ENCODE data around the gene GINS2. TPM values are rescaled to one million over a fixed set of nuclear protein-coding genes. Genes with fewer than 3 reads are reported as not detected.
A peak's percentile ranks its signal among the peaks of the same experiment; 100 is the strongest.

GINS2 gene
- total RNA-seq, 3 donors from 2014 or later, result 1.2 to 11.8 (median 5.4) TPM

- Histone ChIP-seq H3K4me3 (no peak overlapping the region), H3K9me3 (no peaks in the 10 kb centered on the region), H3K4me1 (ENCODE audit: low read depth) (no peaks in the 10 kb centered on the region), H3K36me3 (ENCODE audit: low read depth) (no peaks in the 10 kb centered on the region)
- TF ChIP-seq, protein P1, sequence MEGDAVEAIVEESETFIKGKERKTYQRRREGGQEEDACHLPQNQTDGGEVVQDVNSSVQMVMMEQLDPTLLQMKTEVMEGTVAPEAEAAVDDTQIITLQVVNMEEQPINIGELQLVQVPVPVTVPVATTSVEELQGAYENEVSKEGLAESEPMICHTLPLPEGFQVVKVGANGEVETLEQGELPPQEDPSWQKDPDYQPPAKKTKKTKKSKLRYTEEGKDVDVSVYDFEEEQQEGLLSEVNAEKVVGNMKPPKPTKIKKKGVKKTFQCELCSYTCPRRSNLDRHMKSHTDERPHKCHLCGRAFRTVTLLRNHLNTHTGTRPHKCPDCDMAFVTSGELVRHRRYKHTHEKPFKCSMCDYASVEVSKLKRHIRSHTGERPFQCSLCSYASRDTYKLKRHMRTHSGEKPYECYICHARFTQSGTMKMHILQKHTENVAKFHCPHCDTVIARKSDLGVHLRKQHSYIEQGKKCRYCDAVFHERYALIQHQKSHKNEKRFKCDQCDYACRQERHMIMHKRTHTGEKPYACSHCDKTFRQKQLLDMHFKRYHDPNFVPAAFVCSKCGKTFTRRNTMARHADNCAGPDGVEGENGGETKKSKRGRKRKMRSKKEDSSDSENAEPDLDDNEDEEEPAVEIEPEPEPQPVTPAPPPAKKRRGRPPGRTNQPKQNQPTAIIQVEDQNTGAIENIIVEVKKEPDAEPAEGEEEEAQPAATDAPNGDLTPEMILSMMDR (IDR thresholded peaks at IDR 0.05), result no peak
- DNase-seq, result no peak
- intact Hi-C loops (cut with DNase I, micrococcal nuclease), result no loop called here
- ATAC-seq, result no peak
These were observed 15.3 kb upstream of the GINS2 start for GRCh38 chr16:85704011-85704410.

GRCh38 chr16:85699628-85700027, 10.9 kb upstream of the GINS2 start:
- peak in 1 of 3 donors; percentile 3 for DNase-seq
- H3K4me3 ChIP-seq, result no peak overlapping the region
- H3K4me1 ChIP-seq (ENCODE audit: low read depth), result no peaks in the 10 kb centered on the region
- TF ChIP-seq, protein P1 (IDR thresholded peaks at IDR 0.05), result no peak
- H3K9me3 ChIP-seq, result no peaks in the 10 kb centered on the region
- no peak for ATAC-seq
- intact Hi-C loops (cut with DNase I, micrococcal nuclease), result no loop called here
- H3K36me3 ChIP-seq (ENCODE audit: low read depth), result no peaks in the 10 kb centered on the region

DNA sequence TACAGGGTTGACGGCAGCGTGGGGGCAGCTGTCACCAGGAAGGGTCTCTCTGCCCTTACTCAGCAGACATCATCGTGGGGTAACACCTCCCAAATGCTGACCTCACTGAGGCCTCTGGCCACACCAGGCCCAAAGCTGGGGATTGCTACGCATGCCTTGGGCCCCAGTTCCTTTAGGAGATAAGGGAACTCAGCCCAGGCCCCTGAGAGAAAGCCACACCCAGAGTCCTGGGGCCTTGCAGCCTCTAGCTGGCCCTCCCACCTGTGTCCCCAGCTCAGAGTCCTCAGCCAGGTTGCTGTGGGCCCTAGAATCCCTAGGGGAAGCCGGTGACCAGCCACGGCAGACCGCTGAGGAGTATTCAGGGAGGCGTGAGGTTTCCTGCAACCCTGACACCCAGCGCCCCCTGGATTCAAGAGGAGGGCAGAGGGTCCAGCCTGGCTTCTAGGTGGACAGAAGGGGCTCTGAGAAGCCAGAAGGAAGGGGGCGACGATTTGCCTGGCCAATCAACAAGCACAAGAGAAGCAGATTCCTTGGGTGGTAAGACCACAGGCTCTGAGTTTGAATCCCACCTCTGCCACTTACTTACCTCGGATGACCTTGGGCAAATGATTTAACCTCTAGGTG, 10.3 kb upstream of the GINS2 start:
- H3K4me1 ChIP-seq (ENCODE audit: low read depth), result no peaks in the 10 kb centered on the region
- no peaks in the 10 kb centered on the region for H3K9me3 ChIP-seq
- ATAC-seq (no peak), DNase-seq (peak in 1 of 3 donors; percentile 25)
- no peaks in the 10 kb centered on the region for H3K36me3 ChIP-seq (ENCODE audit: low read depth)
- TF ChIP-seq, protein P1 (IDR thresholded peaks at IDR 0.05), result no peak
- H3K4me3 ChIP-seq, result no peak overlapping the region
- intact Hi-C loops (cut with DNase I, micrococcal nuclease), result no loop called here

- no peak for DNase-seq
These were observed 9.7 kb upstream of the GINS2 start for GRCh38 chr16:85698459-85698891.

DNA sequence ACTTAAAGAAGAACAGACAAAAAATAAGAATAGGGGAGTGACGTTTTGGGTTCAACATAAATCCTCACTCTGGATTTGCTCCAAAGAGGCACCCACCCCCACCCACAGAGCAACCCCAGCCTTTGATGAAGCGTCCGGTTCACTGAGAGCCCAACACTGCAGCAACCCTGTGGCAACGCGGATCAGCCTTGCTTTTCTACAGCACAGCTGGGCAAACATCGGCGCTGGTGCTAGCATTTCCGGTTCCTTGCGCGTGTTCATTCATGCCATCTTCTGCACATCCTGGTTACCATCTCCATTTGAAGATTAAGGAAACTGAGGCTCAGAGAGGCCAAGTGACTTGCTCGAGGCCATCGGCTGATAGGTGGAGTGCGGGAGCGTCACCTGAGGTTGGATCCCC, 8.7 kb upstream of the GINS2 start:
- DNase-seq, result peak in 1 of 3 donors; percentile 44
- Histone ChIP-seq H3K4me1 (ENCODE audit: low read depth) (no peaks in the 10 kb centered on the region), H3K4me3 (no peak overlapping the region), H3K9me3 (no peaks in the 10 kb centered on the region), H3K36me3 (ENCODE audit: low read depth) (no peaks in the 10 kb centered on the region)
- ATAC-seq, result no peak
- TF ChIP-seq, protein P1 (IDR thresholded peaks at IDR 0.05), result no peak
- intact Hi-C loops (cut with DNase I, micrococcal nuclease), result no loop called here

More at GRCh38 chr16:85698459-85698891, 9.7 kb upstream of the GINS2 start:
- H3K4me1 ChIP-seq (ENCODE audit: low read depth), result no peaks in the 10 kb centered on the region
- no peak for ATAC-seq
- no peaks in the 10 kb centered on the region for H3K9me3 ChIP-seq
- intact Hi-C loops (cut with DNase I, micrococcal nuclease), result no loop called here
- no peak overlapping the region for H3K4me3 ChIP-seq
- H3K36me3 ChIP-seq (ENCODE audit: low read depth), result no peaks in the 10 kb centered on the region
- TF ChIP-seq, protein P1 (IDR thresholded peaks at IDR 0.05), result no peak

Data from mucosa of descending colon (tissue), 3 donors.